GM18868 (cell line): ENCODE measurements around the gene DNAJC15.

Experiments used
- ATAC-seq: cut with Tn5 transposase; IDR thresholded peaks from one replicate; pipeline ENCODE4 v1.9.1; 2021; ENCODE audit warnings: mild to moderate bottlenecking, moderate library complexity; ENCODE audit not compliant: unreplicated experiment

The DNAJC15 gene

GRCh38 chr13:43150369-43151207 is 127.2 kb downstream of the DNAJC15 start:
- no peak for ATAC-seq

- ATAC-seq, result no peak
These were observed 130.2 kb downstream of the DNAJC15 start for GRCh38 chr13:43153436-43154090.

GRCh38 chr13:43154156-43154651 is 130.8 kb downstream of the DNAJC15 start:
- ATAC-seq, result no peak

- no peak for ATAC-seq
These were observed 131.5 kb downstream of the DNAJC15 start for GRCh38 chr13:43154839-43155238.

GRCh38 chr13:43156916-43157315 is 133.5 kb downstream of the DNAJC15 start:
- no peak for ATAC-seq

- ATAC-seq, result no peak
These were observed 134.4 kb downstream of the DNAJC15 start for GRCh38 chr13:43157796-43158195.

GRCh38 chr13:43158516-43158915 is 135.1 kb downstream of the DNAJC15 start:
- no peak for ATAC-seq

GRCh38 chr13:43159026-43159461 is 135.7 kb downstream of the DNAJC15 start:
- ATAC-seq, result no peak
